ENCODE data around the gene SLC29A1.

The SLC29A1 gene

DNA sequence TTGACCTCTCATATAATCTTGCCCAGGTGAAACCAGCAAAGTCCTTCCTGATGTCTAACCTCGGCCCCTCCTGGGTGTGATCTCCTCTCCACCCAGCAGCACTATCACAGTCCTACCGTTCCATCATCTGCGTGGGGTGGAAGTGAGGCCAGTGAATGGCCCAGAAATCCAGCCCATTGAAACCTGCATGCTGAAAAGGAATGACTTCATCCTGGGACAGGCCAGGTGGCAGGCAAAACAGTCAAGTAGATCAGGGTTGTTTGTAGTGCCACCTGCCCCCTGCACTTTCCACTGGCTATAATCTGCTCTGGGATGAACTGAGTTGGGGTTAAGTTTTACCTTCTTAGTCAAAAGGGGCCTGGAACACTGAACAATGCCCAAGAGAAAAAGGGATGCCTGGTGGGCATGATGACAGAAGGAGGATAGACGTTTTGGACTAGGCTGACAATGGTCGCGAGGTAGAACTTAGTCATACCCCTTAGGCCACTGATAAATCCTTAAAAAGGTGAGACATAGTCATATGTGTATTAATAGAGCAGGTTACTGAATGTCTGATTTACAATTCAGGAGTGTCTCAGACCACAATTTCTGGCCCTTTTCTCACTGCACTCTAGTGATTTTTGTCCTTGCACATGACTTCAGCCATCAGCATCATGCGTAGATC, 15.4 kb downstream of the SLC29A1 start:
- DNase-seq, result no peak

DNA sequence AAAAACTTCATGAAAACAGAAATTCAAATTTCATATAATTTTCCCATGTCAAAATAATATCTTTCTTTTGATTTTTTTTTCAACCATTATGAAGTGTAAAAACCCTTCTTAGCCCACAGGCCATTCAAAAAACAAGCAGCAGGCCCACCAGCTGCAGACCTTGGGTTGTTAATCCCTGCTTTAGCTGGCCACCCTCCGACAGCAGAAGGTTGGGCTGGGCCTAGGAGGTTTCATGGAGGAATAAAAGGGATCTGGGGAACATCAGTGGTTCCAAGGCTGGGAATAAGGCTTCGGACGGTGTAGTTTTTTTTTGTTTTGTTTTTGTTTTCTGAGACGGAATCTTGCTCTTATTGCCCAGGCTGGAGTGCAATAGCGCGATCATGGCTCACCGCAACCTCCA, 19.9 kb downstream of the SLC29A1 start:
- no peak for DNase-seq

DNA sequence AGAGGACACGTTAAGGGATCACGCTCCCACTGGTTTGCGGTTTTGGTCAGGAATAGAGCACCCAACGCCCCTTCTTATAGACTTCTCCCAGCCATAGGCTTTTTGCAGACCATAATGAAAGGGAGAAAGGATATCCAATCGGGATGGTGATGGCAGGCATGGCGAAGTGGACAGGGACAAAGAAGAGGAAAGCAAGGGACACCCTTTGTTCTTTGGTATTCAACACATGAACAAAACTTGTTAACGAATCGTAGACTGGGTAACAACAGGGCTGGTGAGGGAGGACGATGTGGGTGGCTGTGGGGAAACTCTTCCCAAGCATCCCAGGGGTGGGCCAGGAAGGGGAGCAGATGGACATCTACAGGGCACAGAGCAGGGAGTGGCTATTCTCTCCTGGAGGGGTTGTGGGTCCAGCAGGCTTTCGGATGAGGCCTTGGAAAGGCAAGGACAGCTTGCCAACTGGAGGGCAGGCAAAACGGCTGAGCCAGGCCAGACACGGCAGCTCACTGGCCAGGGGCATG, 22.1 kb downstream of the SLC29A1 start:
- DNase-seq, result no peak

DNA sequence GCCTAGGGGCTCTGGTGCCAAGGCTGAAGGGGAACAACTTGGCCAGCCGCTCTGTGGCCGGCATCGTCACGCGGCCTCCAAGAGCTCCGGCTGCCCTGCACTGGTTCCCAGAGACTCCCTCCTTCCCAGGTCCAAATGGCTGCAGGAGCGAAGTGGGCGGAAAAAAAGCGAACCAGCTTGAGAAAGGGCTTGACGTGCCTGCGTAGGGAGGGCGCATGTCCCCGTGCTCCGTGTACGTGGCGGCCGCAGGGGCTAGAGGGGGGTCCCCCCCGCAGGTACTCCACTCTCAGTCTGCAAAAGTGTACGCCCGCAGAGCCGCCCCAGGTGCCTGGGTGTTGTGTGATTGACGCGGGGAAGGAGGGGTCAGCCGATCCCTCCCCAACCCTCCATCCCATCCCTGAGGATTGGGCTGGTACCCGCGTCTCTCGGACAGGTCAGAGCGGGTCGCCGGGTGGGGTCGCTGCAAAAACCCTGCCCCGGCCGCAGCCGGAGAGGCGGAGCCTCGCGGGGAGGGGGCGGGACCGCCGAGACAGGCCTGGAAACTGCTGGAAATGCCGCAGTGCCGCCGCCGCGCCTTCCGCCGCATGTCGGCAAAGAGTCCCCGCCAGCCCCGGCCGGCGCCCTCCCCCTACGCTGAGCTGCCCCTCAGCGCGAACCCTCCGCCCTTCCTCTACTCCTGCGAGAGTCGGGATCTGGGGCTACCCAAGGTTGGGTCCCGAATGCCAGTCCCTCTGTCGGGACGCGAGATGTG, 22.7 kb downstream of the SLC29A1 start:
- peak; percentile 78 for DNase-seq

DNA sequence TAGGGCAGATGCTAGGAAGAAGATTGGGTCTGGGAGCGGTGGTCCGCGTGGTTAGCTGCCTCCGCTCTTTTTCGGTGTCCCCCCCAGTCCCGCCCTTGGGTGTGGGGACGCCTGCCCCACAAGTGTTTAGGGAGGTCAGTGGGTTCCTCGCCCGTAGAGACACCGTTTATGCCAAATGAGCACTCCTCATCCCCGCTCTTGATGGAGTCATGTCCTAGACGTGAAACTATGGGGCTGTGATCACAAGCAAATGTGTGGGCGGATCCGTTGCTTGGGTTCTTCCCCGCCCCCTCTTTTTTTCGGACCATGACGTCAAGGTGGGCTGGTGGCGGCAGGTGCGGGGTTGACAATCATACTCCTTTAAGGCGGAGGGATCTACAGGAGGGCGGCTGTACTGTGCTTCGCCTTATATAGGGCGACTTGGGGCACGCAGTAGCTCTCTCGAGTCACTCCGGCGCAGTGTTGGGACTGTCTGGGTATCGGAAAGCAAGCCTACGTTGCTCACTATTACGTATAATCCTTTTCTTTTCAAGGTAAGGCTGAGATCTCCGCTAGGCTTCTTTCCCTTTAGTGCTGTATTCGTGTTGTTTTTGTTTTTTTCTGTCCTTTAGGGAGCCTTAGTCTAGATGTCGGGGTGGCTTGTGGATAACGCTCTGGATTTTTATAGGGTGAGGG, 23.4 kb downstream of the SLC29A1 start, which contains the start of gene HSP90AB1:
Gene HSP90AB1, plus strand, starts transcription at position 439 of the 675 bp plus-strand sequence. CDS start 1,529 bp downstream, outside the sequence.
- peak; percentile 98 for DNase-seq

DNA sequence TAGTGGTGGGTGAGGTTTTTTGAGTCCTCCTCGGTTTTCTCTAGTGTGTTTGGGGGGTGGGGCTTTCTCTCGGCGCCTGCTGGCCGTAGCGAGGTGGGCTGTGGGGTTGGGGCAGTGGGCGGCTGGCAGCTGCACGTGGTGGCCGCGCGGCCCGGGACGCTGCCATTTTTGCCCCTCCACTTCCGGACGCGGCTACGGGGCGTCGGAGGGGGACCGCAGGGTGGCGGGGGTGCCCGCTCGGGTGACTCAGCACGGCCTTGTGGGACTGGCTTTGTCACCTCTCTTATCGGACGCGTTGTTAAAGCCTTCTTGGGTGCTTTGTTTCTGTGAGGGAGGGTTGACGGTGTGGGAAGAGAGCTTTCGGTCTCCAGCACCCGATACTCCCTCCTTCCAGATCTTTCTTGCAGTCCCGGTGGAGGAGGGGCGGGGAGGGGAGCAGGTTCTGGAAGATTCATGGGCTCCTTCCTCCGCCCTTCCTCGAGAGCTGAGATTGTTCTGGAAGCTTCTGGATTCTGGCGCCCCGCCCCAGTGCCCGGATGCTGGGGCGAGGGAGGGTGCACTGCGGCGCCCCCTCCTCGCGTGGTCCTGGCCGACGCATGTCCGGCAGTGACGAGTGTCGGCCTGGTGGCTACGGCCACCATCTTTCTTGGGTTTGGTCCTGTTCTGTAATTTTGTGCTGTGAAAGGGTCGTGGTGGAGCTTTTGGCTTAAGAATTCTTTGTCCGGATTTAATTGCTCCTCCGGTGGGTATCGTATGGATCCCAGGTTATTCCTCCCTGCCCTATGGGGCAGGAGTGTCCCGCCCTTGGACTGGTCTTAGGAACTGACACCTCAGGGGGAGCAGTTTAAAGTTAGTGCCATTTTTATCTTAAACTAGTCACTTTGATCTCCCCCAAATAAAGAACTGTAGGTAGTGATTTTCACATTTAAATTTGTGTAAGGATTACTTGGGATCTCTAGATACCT, 24.2 kb downstream of the SLC29A1 start:
- DNase-seq, result peak; percentile 50

DNA sequence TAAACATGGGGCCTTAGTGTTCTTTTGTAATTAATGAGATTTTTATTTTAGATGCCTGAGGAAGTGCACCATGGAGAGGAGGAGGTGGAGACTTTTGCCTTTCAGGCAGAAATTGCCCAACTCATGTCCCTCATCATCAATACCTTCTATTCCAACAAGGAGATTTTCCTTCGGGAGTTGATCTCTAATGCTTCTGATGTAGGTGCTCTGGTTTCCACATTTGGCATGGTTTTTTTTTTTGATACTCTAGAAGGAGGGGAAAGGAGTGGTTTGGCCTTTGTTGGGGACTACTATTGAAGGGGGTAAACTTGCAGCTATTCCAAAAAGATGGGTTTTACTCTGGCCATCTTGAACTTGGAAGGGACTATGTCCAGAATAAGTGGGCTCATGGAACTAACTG, 25.2 kb downstream of the SLC29A1 start:
- no peak for DNase-seq

DNA sequence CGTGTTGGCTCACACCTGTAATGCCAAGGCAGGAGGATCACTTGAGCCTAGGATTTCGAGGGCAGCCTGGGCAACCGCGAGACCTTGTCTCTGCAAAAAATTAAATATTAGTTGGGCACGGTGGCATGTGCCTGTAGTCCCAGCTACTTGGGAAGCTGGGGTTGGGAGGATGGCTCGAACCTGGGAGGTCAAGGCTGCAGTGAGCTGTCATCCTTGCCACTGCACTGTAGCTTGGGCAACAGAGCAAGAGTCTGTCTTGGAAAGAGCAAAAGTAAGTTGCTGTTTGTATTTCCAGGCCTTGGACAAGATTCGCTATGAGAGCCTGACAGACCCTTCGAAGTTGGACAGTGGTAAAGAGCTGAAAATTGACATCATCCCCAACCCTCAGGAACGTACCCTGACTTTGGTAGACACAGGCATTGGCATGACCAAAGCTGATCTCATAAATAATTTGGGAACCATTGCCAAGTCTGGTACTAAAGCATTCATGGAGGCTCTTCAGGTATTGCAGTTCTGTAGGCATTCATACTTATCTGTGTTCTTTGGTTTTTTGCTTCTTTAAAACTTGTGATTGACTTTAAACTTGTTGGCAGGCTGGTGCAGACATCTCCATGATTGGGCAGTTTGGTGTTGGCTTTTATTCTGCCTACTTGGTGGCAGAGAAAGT, 25.8 kb downstream of the SLC29A1 start:
- no peak for DNase-seq

DNA sequence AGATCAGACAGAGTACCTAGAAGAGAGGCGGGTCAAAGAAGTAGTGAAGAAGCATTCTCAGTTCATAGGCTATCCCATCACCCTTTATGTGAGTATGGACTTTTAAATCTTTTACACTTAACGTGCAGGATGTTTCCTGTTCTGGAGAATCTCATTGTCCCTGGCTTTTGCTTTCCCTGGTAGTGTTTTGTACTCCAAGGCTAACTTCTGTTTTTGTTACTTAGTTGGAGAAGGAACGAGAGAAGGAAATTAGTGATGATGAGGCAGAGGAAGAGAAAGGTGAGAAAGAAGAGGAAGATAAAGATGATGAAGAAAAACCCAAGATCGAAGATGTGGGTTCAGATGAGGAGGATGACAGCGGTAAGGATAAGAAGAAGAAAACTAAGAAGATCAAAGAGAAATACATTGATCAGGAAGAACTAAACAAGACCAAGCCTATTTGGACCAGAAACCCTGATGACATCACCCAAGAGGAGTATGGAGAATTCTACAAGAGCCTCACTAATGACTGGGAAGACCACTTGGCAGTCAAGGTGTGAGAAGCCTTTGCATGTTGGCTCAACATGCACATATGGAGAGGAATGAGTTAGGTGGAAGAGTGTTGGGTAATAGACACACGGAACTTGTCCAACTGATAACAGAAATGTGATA, 26.8 kb downstream of the SLC29A1 start:
- DNase-seq, result no peak

DNA sequence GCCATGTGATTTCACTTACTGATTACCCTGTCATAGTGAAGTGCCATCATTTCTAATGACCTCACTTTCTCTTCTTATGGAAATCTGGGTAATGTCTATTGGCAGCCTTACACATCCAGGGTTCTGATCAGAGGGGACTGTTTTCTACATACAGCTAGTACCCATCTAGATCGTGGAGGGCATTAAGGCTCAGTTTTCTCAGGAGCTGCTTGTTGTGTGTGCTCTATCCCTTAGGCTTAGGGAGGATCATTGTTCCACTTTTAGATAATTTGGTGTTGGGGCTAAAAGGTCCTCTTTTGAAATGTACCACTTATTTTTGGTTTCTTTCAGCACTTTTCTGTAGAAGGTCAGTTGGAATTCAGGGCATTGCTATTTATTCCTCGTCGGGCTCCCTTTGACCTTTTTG, 27.3 kb downstream of the SLC29A1 start:
- DNase-seq, result no peak

DNA sequence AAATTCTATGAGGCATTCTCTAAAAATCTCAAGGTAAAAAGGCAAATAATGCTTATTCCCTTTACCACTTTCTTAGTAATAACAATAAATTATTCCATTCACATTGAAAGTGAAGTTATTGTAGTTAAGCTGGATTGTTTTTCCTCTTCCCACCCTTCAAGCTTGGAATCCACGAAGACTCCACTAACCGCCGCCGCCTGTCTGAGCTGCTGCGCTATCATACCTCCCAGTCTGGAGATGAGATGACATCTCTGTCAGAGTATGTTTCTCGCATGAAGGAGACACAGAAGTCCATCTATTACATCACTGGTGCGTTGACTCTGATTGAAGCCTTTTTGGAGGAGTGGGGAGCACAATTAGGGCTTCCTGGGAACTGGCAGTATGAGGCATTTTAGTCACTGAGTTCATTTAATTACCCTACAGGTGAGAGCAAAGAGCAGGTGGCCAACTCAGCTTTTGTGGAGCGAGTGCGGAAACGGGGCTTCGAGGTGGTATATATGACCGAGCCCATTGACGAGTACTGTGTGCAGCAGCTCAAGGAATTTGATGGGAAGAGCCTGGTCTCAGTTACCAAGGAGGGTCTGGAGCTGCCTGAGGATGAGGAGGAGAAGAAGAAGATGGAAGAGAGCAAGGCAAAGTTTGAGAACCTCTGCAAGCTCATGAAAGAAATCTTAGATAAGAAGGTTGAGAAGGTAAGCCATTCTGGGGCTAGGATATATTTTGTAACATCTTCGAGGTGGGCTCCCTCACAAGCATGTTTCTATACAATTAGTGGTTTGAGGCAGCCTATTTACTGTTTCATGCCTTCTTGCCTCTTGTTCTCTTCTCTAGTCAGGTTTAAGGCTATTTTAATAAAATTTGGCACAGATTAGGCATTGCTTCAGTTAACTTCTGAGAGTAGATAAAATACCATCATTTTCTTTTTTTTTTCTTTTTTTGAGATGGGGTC, 28.5 kb downstream of the SLC29A1 start:
- no peak for DNase-seq

DNA sequence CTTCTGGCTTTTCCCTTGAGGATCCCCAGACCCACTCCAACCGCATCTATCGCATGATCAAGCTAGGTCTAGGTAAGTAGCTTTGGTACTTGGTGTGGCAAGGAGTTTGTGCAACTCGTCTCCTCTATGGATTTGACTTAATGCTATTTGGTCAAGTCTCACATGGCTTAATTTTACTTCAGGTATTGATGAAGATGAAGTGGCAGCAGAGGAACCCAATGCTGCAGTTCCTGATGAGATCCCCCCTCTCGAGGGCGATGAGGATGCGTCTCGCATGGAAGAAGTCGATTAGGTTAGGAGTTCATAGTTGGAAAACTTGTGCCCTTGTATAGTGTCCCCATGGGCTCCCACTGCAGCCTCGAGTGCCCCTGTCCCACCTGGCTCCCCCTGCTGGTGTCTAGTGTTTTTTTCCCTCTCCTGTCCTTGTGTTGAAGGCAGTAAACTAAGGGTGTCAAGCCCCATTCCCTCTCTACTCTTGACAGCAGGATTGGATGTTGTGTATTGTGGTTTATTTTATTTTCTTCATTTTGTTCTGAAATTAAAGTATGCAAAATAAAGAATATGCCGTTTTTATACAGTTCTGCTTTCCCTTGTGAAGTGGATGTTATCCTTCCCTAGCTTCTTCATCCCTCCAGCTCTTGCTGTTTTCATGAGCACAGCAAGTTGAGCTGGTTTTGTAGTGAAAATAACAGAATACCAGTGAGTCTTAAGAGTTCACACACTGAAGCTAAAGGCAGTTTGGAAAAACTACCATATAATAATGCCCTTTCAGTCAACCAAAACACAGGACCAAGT, 30.1 kb downstream of the SLC29A1 start:
- DNase-seq, result peak; percentile 43

DNA sequence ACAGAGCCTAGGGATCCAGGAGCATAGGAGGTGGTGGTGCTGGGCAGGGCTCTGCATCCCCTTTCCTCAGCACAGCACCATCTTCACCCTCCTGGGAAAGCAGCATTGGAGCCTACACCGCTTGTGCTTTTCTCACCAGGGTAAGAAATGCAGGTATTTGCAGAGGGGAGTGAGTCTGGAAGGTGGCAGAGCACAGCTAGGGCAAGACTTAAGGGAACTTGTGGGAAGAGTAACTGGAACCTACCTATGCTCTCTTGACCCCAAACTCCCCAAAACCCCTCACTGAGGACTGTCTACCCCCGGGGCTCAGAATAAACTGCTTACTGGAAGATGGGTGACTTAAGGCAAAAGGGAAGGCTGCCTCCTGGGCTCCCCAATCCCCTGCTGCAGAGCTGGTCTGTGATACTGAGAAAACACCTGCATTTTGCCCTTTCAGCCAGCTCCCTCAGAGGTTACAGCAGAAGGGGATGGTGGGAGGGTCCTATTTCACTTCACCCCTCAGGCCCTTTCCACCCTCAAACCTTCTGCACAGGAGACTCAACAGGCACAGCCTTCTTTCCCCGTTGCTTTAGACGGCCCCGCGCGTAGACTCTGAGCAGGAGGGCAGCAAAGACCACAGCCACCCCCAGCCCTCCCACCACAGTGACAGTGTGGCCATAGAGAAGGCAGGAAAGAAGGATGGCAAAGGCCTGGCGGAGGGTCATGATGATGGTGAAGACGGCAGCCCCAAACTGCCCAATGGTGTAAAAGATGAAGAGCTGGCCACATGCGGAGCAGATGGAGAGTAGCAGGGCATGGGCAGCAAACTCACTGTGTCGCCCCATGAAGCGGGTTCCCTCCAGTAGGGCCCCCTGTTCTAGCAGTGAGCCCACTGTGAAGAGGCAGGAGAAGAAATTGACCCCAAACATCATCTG, 31.1 kb downstream of the SLC29A1 start:
- DNase-seq, result no peak

DNA sequence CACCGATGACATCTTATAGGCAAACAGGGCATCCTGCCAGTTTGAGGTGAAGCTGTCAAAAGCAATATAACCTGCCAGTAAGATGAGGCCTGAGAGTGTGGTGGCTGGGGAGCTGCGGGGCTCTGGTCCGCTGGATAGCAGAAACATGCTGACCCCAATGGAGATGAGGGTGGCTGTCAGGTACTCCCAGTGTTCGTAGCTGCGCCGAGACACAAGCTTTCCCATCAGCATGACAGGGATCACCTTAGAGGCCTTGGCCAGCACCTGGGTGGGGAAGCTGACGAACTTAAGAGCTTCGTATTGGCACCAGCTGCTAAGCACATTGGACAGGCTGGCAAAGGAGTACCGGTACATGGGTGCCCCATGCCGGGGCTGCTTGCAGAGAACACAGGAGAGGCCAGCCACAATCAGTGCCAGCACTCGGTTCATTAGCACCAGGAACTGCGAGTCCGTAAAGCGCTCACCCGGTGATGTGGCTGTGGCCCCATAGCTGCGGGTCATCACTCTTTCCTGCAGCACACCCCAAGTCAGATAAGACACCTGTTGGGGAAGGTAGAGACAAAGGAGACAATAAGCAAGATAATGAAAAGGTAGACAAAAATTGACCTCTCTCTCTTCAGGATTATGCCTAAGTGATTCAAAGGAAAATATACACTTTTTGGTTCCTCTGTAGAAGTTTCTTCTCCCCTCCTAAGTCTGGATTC, 31.9 kb downstream of the SLC29A1 start:
- no peak for DNase-seq

DNA sequence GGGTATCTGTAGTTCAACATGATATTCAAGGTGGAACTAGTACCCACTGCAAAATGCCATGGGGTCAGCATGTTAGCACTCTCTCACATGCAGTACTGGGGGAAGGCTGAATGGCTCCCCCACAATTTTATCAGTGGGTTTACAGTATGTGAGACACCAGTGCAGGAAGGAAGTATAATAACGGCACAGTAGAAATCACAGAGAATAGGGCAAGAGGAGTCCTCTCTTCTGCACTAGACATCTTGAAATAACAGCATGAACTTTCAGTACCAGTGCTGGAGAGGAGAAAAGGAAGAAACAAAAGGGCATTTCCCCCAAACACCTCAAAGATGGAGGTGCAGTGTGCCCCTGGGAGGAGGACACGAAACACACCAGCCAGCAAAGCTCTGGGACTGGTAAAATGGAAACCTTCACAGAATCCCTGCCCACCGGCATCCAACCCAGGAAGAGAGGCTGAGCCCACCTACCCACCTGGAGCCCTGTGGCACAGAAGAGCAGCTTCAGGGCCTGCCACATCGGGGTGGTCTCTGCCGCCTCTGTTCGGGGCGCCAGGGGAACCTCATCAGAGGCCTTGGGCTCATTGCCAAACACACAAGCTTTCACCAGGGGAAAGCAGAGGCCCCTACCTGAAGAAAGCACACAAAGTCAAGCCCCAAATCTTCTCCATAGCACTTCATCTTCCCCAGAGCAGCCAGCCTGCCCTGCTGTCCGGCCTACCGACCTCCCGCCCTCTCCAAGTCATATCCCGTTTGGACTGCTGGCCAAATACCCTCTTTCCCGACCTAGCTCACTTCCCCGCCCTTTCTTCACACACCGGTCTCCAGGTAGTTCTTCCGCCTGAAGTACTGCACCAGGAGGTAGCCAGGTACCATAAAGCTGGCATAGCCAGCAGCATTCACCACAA, 32.7 kb downstream of the SLC29A1 start:
- no peak for DNase-seq

DNA sequence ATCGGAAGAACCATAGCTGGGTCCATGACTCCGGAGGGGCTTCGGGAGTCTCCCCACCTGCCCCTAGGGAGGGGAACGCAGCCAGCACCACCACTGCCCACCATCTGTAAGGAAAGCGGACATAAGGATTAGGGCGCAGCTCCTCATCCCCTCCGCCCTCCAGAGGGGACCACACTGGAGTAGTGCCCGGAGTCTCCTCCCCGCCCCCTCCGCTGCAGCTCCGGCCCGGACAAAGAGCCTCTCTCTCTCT, 33.3 kb downstream of the SLC29A1 start:
- DNase-seq, result no peak

Measured in fibroblast of upper back skin (primary cell).